Measurements from ENCODE around the gene BORA. TPM values are rescaled to one million over a fixed set of nuclear protein-coding genes. Genes with fewer than 3 reads are reported as not detected.
A peak's percentile ranks its signal among the peaks of the same experiment; 100 is the strongest.
"Not testable (repeated sequence)": the region's sequence is repeated elsewhere in the genome, so short reads cannot be mapped to it uniquely, and the experiment has no call there.

The BORA gene
- 10 to 100 TPM in 2 of 4 donors, 1 to 10 TPM in 2; 7.6 to 11.0 (median 9.4) TPM for polyA plus RNA-seq (ENCODE audit: insufficient read length in 4 of 4)

GRCh38 chr13:72727417-72728289, at the start of gene BORA, which contains the start of gene MZT1:
BORA (plus strand) TSS chr13:72727923; CDS start chr13:72728941, 1,018 bp downstream.
MZT1 (minus strand) TSS chr13:72727629; CDS start chr13:72727602, 27 bp downstream.
- DNase-seq (ENCODE audit: low read depth in 4 of 4, low spot score in 3 of 4): peak; percentile 90 to 93 (median 92)

GRCh38 chr13:72678312-72678711, 49.4 kb upstream of the BORA start:
- DNase-seq (ENCODE audit: low read depth in 4 of 4, low spot score in 3 of 4): peak in 1 of 4 donors; percentile 33

- DNase-seq (ENCODE audit: low read depth in 4 of 4, low spot score in 3 of 4): no peak
Observed at GRCh38 chr13:72680353-72680752, 47.4 kb upstream of the BORA start.

DNA sequence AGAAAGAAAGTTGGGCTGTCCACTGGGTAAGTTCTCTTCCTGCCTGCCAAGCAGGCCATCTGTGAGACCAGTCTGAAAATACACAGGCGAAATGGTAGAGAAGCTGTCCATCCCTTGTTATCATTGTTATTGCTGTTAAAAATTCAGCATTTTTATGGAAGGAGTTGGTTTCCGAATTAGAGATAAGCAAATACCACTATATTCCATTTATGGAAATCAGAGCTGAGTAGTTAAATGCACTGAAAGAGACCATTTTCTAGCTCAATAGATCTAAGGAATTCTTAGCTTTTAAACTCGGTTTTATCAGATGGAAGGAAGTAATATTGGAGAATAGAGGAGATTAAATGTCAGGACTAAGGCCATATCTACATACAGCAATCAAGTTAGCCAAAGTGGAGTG, 41.0 kb upstream of the BORA start:
- no peak for DNase-seq (ENCODE audit: low read depth in 4 of 4, low spot score in 3 of 4)

DNA sequence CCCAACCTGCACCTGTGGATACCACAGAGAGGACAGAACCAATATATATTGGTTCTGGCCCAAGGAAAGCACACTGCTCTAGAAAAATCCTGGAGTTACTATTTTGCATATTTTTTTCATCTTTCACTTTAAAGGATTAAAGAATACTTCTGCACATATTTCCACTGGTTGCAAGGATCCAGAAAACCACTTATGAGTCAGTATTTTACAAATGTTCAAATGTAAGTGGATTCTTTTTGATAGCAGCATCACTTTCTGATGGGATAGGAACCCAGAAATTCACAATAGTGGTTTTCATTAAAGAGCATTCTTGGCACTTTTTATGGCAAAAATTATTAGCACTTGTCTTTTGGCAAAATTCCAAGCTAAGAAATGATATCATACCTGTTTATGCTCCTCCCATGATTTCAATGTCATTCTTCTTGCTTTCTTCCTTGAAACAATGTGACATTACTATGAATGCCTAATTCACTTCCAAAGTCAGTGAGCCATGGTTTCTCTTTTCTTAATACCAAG, 38.5 kb upstream of the BORA start:
- DNase-seq (ENCODE audit: low read depth in 4 of 4, low spot score in 3 of 4): no peak

DNA sequence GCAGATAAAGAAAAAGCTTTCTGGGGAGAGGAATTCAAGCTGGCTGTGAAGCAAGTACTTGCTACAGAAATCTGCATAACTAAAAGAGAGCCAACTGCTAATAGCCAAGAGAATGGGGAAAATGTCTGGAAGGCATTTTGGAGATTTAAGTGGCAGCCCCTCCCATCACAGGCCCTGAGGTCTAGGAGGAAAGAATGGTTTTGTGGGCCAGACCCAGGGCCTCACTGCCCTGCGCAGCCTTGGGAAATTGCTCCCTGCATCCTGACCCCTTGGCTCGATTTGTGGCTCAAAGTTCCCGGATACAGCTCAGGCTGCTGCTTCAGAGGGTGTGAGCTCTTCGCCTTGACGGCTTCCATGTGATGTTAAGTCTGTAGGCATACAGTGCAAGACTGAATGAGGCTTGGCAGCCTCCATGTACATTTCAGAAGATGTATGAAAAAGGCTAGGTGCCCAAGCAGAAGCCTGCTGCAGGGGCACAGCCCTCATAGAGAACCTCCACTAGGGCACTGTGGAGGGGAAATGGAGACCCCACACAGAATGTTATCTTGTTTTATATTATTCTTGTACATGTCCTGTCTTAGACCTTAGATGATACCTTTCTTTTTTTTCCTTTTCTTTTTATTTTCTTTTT, 34.7 kb upstream of the BORA start:
- DNase-seq (ENCODE audit: low read depth in 4 of 4, low spot score in 3 of 4): no peak

GRCh38 chr13:72693832-72694231, 33.9 kb upstream of the BORA start:
- no peak for DNase-seq (ENCODE audit: low read depth in 4 of 4, low spot score in 3 of 4)

- no peak for DNase-seq (ENCODE audit: low read depth in 4 of 4, low spot score in 3 of 4)
Observed at GRCh38 chr13:72694314-72694713, 33.4 kb upstream of the BORA start.

DNA sequence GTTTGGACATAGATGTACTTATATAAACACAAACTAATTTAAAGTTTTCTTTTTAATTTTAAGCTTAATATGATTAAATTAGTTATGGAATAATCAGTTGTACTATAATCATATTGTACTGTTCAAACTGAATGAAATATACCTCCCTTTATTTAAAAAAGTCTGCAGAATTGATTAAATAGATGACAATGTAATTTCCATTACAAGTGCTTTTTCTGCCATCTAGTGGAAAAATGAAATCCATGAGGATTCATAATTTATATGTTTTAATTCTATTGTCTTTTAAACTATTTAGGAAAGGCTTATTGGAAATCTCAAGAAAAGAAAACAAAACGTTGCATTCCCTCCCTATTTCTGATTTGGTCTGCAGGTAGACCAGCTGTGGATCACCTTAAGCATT, 31.1 kb upstream of the BORA start:
- DNase-seq (ENCODE audit: low read depth in 4 of 4, low spot score in 3 of 4): no peak

GRCh38 chr13:72698164-72698563, 29.6 kb upstream of the BORA start:
- no peak for DNase-seq (ENCODE audit: low read depth in 4 of 4, low spot score in 3 of 4)

GRCh38 chr13:72700509-72700908, 27.2 kb upstream of the BORA start:
- no peak for DNase-seq (ENCODE audit: low read depth in 4 of 4, low spot score in 3 of 4)

GRCh38 chr13:72716776-72717175, 10.9 kb upstream of the BORA start:
- no peak for DNase-seq (ENCODE audit: low read depth in 4 of 4, low spot score in 3 of 4)

GRCh38 chr13:72726185-72726584, 1.5 kb upstream of the BORA start:
- not testable (repeated sequence) for DNase-seq (ENCODE audit: low read depth in 4 of 4, low spot score in 3 of 4)

DNA sequence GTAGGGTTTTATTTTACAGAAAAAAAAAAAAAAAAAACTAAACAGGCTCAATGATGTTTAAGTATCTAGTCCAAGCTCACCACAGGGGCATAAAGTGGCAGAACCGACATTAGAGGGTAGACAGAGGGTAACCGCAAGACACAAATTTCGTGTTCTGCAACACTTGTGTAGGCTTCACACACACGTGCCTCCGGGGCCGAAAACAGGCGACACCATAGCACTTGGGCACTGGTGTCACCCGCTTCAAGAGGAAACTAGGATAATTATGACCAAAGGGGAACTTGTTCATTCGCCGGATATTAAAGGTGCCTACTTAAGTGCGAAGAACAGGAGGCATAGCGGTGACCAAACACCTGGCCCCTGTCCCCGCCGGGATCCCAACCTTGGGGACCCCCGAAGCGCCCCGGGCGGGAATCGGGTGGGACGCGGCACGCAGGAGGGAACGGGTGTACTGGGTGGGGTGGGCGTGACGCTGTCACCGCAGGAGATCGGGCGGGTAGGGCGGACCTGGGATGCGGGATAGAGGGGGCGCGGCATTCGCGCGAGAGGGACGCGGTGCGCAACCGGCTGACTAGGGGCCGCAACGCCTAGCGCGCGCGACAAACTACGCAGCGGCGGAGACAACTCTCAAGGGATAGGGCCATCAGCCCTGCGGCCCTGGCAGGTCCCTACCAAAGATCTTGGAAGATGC, 852 bp upstream of the BORA start:
- peak in 1 of 4 donors; percentile 4 for DNase-seq (ENCODE audit: low read depth in 4 of 4, low spot score in 3 of 4)

- peak in 1 of 4 donors; percentile 5 for DNase-seq (ENCODE audit: low read depth in 4 of 4, low spot score in 3 of 4)
Observed at GRCh38 chr13:72728290-72728605, 525 bp downstream of the BORA start.

GRCh38 chr13:72737033-72737432, 9.3 kb downstream of the BORA start:
- DNase-seq (ENCODE audit: low read depth in 4 of 4, low spot score in 3 of 4): no peak

DNA sequence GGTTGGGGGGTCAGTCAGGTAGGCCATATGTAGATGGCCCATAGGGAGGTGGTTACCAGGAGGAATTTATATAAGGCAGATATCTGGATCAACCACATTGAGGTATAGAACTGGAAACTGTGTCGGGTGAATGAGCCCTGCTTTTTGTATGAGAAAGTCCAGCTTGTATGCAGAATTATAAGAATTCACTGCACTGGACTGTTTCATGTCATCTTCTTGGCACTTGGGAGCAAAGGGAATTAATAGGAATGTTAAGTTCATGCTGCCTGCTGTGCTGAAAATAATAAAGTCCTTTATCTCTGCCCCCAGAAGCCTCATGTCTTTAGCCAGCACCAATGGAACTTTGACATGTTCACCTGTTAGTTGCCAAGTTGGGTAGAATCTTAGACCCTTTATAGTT, 12.3 kb downstream of the BORA start:
- no peak for DNase-seq (ENCODE audit: low read depth in 4 of 4, low spot score in 3 of 4)

- no peak for DNase-seq (ENCODE audit: low read depth in 4 of 4, low spot score in 3 of 4)
Observed at GRCh38 chr13:72745260-72745659, 17.5 kb downstream of the BORA start.

GRCh38 chr13:72751220-72751619, 23.5 kb downstream of the BORA start:
- DNase-seq (ENCODE audit: low read depth in 4 of 4, low spot score in 3 of 4): no peak

DNA sequence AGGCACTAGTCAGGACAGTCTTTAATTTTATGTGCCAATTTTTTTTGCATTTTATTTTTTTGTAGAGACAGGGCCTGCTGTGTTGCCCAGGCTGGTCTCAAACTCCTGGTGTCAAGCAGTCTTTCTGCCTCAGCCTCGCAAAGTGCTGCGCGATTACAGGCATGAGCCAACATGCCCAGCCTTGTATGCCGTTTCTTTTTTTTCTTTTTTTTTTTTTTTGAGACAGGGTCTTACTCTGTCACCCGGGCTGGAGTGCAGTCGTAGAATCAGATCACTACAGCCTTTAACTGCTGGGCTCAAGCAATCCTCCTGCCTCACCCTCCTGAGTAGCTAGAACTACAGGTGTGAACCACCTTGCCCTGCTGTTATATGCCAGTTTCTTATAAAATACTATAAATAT, 26.4 kb downstream of the BORA start:
- no peak for DNase-seq (ENCODE audit: low read depth in 4 of 4, low spot score in 3 of 4)
